ENCODE measurements around the gene PHYH. TPM values are rescaled to one million over a fixed set of nuclear protein-coding genes. Genes with fewer than 3 reads are reported as not detected.
A peak's percentile ranks its signal among the peaks of the same experiment; 100 is the strongest.
"Not testable (repeated sequence)": the region's sequence is repeated elsewhere in the genome, so short reads cannot be mapped to it uniquely, and the experiment has no call there.

PHYH gene
- total RNA-seq, 1 donor from 2014 or later, result 37.1 TPM

DNA sequence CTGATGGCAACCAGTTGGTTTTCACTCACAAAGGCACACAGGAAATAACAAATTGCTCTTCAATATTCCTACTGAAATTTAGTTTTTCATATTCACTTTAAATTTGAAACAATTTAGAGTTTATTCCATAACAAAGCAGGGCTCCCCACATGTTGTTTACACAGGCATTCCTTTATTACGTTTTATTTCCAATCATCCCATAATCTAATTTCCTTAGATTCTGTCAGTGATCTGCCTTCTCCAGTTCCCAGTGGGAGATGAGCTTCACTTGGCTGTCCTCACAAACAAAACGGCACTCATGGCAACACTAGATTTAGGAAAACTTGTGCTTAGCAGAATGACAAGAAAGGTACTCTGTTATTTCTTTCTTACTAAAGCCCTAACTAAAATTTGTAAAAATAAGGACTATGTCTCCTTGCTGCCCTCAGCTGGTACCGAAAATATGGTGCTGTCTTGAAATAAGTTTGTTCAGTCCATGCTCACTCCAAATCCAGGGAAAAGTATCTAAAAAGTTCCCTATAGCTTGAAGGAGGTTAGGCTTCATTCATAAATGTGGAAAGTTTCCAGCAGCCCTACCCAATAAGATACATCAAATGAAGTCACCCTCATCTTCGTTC, 23.0 kb downstream of the PHYH start:
- Histone ChIP-seq H3K9ac (ENCODE audit: low read depth in 1 of 3, low read length in 3 of 3) (no peak overlapping the region), H3K4me3 (ENCODE audit: low read length in 3 of 3) (no peak overlapping the region), H3K4me1 (ENCODE audit: control insufficient read depth in 3 of 3, insufficient read depth in 3 of 3, low read length in 3 of 3) (peaks cover 11% of the 10 kb centered on the region in 3 donors), H3K27me3 (ENCODE audit: control insufficient read depth in 3 of 3, insufficient read depth in 3 of 3, low read length in 3 of 3) (no peaks in the 10 kb centered on the region), H3K9me3 (ENCODE audit: control insufficient read depth in 3 of 3, low read length in 3 of 3) (no peaks in the 10 kb centered on the region), H3K27ac (ENCODE audit: low read depth, low read length) (no peak overlapping the region), H3K36me3 (ENCODE audit: control insufficient read depth in 3 of 3, insufficient read depth in 3 of 3, low read length in 3 of 3) (peaks cover 23 to 30% (median 29%) of the 10 kb centered on the region in 3 donors)

- Histone ChIP-seq H3K4me1 (ENCODE audit: control insufficient read depth in 3 of 3, insufficient read depth in 3 of 3, low read length in 3 of 3) (peaks cover 11 to 17% (median 16%) of the 10 kb centered on the region in 3 donors), H3K36me3 (ENCODE audit: control insufficient read depth in 3 of 3, insufficient read depth in 3 of 3, low read length in 3 of 3) (peaks cover 21 to 23% (median 22%) of the 10 kb centered on the region in 3 donors)
- H3K9me3 ChIP-seq (ENCODE audit: control insufficient read depth in 3 of 3, low read length in 3 of 3); H3K27me3 ChIP-seq (ENCODE audit: control insufficient read depth in 3 of 3, insufficient read depth in 3 of 3, low read length in 3 of 3); H3K9ac ChIP-seq (ENCODE audit: low read depth in 1 of 3, low read length in 3 of 3); H3K27ac ChIP-seq (ENCODE audit: low read depth, low read length); H3K4me3 ChIP-seq (ENCODE audit: low read length in 3 of 3): not testable (repeated sequence)
Measured at GRCh38 chr10:13276146-13276545, 23.7 kb downstream of the PHYH start.

- Histone ChIP-seq H3K4me1 (ENCODE audit: control insufficient read depth in 3 of 3, insufficient read depth in 3 of 3, low read length in 3 of 3) (peaks cover 11 to 17% (median 16%) of the 10 kb centered on the region in 3 donors), H3K27me3 (ENCODE audit: control insufficient read depth in 3 of 3, insufficient read depth in 3 of 3, low read length in 3 of 3) (no peaks in the 10 kb centered on the region), H3K36me3 (ENCODE audit: control insufficient read depth in 3 of 3, insufficient read depth in 3 of 3, low read length in 3 of 3) (no peaks in the 10 kb centered on the region), H3K9ac (ENCODE audit: low read depth in 1 of 3, low read length in 3 of 3) (peak overlapping the region in 2 of 3 donors; percentile 14 to 65), H3K4me3 (ENCODE audit: low read length in 3 of 3) (peak overlapping the region; percentile 45 to 57 (median 56)), H3K27ac (ENCODE audit: low read depth, low read length) (peak overlapping the region; percentile 47), H3K9me3 (ENCODE audit: control insufficient read depth in 3 of 3, low read length in 3 of 3) (no peaks in the 10 kb centered on the region)
Measured at GRCh38 chr10:13272164-13272571, 27.7 kb downstream of the PHYH start.

DNA sequence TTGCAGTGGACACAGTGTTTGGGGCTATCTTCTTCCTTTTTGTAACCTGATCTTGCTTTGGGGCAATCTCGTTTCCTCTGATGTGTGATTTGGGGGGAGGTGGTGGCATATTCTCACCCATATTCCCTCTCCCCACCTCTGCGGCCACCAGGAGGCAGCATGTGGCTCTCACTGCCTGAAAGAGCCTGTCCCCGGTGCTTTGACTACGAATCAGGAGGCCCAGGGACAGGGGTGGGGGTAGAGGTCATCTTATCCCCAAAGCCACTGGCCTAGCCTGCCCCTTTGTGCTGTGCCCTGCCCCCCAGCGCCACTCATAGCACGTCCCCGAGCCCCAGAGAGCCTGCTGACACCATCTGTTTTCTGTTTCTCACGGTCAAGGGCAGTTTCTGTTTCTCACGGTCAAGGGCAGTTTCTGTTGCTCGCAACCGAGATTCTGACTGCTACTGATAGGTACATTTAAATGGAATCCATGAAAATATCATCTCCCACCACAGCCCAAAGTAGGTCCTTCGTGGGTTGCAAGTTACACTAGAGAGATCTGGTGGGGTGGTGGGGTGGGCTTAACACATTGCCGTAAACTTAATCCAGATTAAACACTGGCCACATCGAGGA, 28.2 kb downstream of the PHYH start:
- Histone ChIP-seq H3K27me3 (ENCODE audit: control insufficient read depth in 3 of 3, insufficient read depth in 3 of 3, low read length in 3 of 3) (no peaks in the 10 kb centered on the region), H3K4me3 (ENCODE audit: low read length in 3 of 3) (peak overlapping the region; percentile 45 to 57 (median 56)), H3K4me1 (ENCODE audit: control insufficient read depth in 3 of 3, insufficient read depth in 3 of 3, low read length in 3 of 3) (peaks cover 11 to 17% (median 16%) of the 10 kb centered on the region in 3 donors), H3K9ac (ENCODE audit: low read depth in 1 of 3, low read length in 3 of 3) (peak overlapping the region in 2 of 3 donors; percentile 14 to 65), H3K36me3 (ENCODE audit: control insufficient read depth in 3 of 3, insufficient read depth in 3 of 3, low read length in 3 of 3) (no peaks in the 10 kb centered on the region), H3K27ac (ENCODE audit: low read depth, low read length) (peak overlapping the region; percentile 47), H3K9me3 (ENCODE audit: control insufficient read depth in 3 of 3, low read length in 3 of 3) (no peaks in the 10 kb centered on the region)

- no peaks in the 10 kb centered on the region for H3K36me3 ChIP-seq (ENCODE audit: control insufficient read depth in 3 of 3, insufficient read depth in 3 of 3, low read length in 3 of 3)
- H3K4me3 ChIP-seq (ENCODE audit: low read length in 3 of 3), result peak overlapping the region in 1 of 3 donors; percentile 57
- H3K27ac ChIP-seq (ENCODE audit: low read depth, low read length), result peak overlapping the region; percentile 47
- H3K27me3 ChIP-seq (ENCODE audit: control insufficient read depth in 3 of 3, insufficient read depth in 3 of 3, low read length in 3 of 3), result no peaks in the 10 kb centered on the region
- no peaks in the 10 kb centered on the region for H3K9me3 ChIP-seq (ENCODE audit: control insufficient read depth in 3 of 3, low read length in 3 of 3)
- H3K9ac ChIP-seq (ENCODE audit: low read depth in 1 of 3, low read length in 3 of 3), result no peak overlapping the region
- H3K4me1 ChIP-seq (ENCODE audit: control insufficient read depth in 3 of 3, insufficient read depth in 3 of 3, low read length in 3 of 3), result peaks cover 11 to 17% (median 16%) of the 10 kb centered on the region in 3 donors
Measured at GRCh38 chr10:13270877-13271551, 28.9 kb downstream of the PHYH start.

DNA sequence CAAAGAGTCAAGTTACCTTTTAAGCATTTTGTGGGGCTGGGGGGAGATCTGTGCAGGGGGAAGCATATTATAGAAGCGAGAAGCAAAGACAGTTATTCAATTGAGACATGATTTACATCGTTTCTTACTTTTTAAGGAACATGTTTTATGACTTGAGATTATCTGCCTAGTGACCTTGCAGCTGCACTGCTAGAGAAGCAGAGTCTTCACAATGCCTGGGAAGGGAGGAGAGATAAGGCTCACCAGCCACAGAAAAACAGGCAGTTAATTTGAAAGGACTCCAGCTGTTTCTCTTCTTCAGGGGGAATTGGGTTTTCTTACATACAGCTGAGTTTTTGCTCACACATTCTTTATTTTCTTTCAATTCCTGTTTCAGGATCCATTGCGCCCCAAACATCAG, 31.0 kb downstream of the PHYH start:
- Histone ChIP-seq H3K27me3 (ENCODE audit: control insufficient read depth in 3 of 3, insufficient read depth in 3 of 3, low read length in 3 of 3) (no peaks in the 10 kb centered on the region), H3K4me1 (ENCODE audit: control insufficient read depth in 3 of 3, insufficient read depth in 3 of 3, low read length in 3 of 3) (peaks cover 11 to 17% (median 16%) of the 10 kb centered on the region in 3 donors), H3K9me3 (ENCODE audit: control insufficient read depth in 3 of 3, low read length in 3 of 3) (no peaks in the 10 kb centered on the region), H3K9ac (ENCODE audit: low read depth in 1 of 3, low read length in 3 of 3) (no peak overlapping the region), H3K4me3 (ENCODE audit: low read length in 3 of 3) (no peak overlapping the region), H3K36me3 (ENCODE audit: control insufficient read depth in 3 of 3, insufficient read depth in 3 of 3, low read length in 3 of 3) (no peaks in the 10 kb centered on the region), H3K27ac (ENCODE audit: low read depth, low read length) (no peak overlapping the region)

- H3K9me3 ChIP-seq (ENCODE audit: control insufficient read depth in 3 of 3, low read length in 3 of 3), result no peaks in the 10 kb centered on the region
- no peaks in the 10 kb centered on the region for H3K36me3 ChIP-seq (ENCODE audit: control insufficient read depth in 3 of 3, insufficient read depth in 3 of 3, low read length in 3 of 3)
- no peaks in the 10 kb centered on the region for H3K27me3 ChIP-seq (ENCODE audit: control insufficient read depth in 3 of 3, insufficient read depth in 3 of 3, low read length in 3 of 3)
- H3K4me3 ChIP-seq (ENCODE audit: low read length in 3 of 3), result no peak overlapping the region
- no peak overlapping the region for H3K9ac ChIP-seq (ENCODE audit: low read depth in 1 of 3, low read length in 3 of 3)
- no peak overlapping the region for H3K27ac ChIP-seq (ENCODE audit: low read depth, low read length)
- peaks cover 11 to 17% (median 16%) of the 10 kb centered on the region in 3 donors for H3K4me1 ChIP-seq (ENCODE audit: control insufficient read depth in 3 of 3, insufficient read depth in 3 of 3, low read length in 3 of 3)
Measured at GRCh38 chr10:13268310-13268709, 31.6 kb downstream of the PHYH start.

- Histone ChIP-seq H3K9me3 (ENCODE audit: control insufficient read depth in 3 of 3, low read length in 3 of 3) (no peaks in the 10 kb centered on the region), H3K4me1 (ENCODE audit: control insufficient read depth in 3 of 3, insufficient read depth in 3 of 3, low read length in 3 of 3) (no peaks in the 10 kb centered on the region), H3K36me3 (ENCODE audit: control insufficient read depth in 3 of 3, insufficient read depth in 3 of 3, low read length in 3 of 3) (no peaks in the 10 kb centered on the region), H3K4me3 (ENCODE audit: low read length in 3 of 3) (no peak overlapping the region), H3K27ac (ENCODE audit: low read depth, low read length) (no peak overlapping the region), H3K27me3 (ENCODE audit: control insufficient read depth in 3 of 3, insufficient read depth in 3 of 3, low read length in 3 of 3) (no peaks in the 10 kb centered on the region), H3K9ac (ENCODE audit: low read depth in 1 of 3, low read length in 3 of 3) (no peak overlapping the region)
Measured at GRCh38 chr10:13263591-13263990, 36.3 kb downstream of the PHYH start.

- Histone ChIP-seq H3K36me3 (ENCODE audit: control insufficient read depth in 3 of 3, insufficient read depth in 3 of 3, low read length in 3 of 3) (no peaks in the 10 kb centered on the region), H3K9ac (ENCODE audit: low read depth in 1 of 3, low read length in 3 of 3) (no peak overlapping the region), H3K27ac (ENCODE audit: low read depth, low read length) (no peak overlapping the region), H3K27me3 (ENCODE audit: control insufficient read depth in 3 of 3, insufficient read depth in 3 of 3, low read length in 3 of 3) (no peaks in the 10 kb centered on the region), H3K4me3 (ENCODE audit: low read length in 3 of 3) (no peak overlapping the region), H3K9me3 (ENCODE audit: control insufficient read depth in 3 of 3, low read length in 3 of 3) (no peaks in the 10 kb centered on the region), H3K4me1 (ENCODE audit: control insufficient read depth in 3 of 3, insufficient read depth in 3 of 3, low read length in 3 of 3) (no peaks in the 10 kb centered on the region)
Measured at GRCh38 chr10:13262433-13262832, 37.4 kb downstream of the PHYH start.

- H3K4me3 ChIP-seq (ENCODE audit: low read length in 3 of 3), result no peak overlapping the region
Measured at GRCh38 chr10:13257621-13258140, 42.2 kb downstream of the PHYH start.

More at GRCh38 chr10:13257621-13258140, 42.2 kb downstream of the PHYH start:
- no peaks in the 10 kb centered on the region for H3K36me3 ChIP-seq (ENCODE audit: control insufficient read depth in 3 of 3, insufficient read depth in 3 of 3, low read length in 3 of 3)
- no peaks in the 10 kb centered on the region for H3K27me3 ChIP-seq (ENCODE audit: control insufficient read depth in 3 of 3, insufficient read depth in 3 of 3, low read length in 3 of 3)
- H3K4me1 ChIP-seq (ENCODE audit: control insufficient read depth in 3 of 3, insufficient read depth in 3 of 3, low read length in 3 of 3), result no peaks in the 10 kb centered on the region
- no peak overlapping the region for H3K27ac ChIP-seq (ENCODE audit: low read depth, low read length)
- H3K9ac ChIP-seq (ENCODE audit: low read depth in 1 of 3, low read length in 3 of 3), result no peak overlapping the region
- H3K9me3 ChIP-seq (ENCODE audit: control insufficient read depth in 3 of 3, low read length in 3 of 3), result no peaks in the 10 kb centered on the region

All from skeletal muscle tissue (tissue), 4 donors.